Naive thymus-derived CD4-positive, alpha-beta T cell (primary cell): Measurements from ENCODE around the gene SLC22A23. TPM values are rescaled to one million over a fixed set of nuclear protein-coding genes. Genes with fewer than 3 reads are reported as not detected.

ENCODE experiments used
- ATAC-seq: fragments of 150-1000 bp; cut with Tn5 transposase; 2 replicates; pipeline ENCODE4 v1.10.0; 2021; ENCODE audit warnings: mild to moderate bottlenecking, moderate library complexity
- CTCF ChIA-PET: fragments of 350-600 bp; sonication (Branson Sonifier 250); formaldehyde crosslinking; loops from one replicate; lab custom pipeline; 2021; ENCODE audit warnings: antibody characterized with exemption; lab: Charles Lee
- POLR2A ChIA-PET: fragments of 350-600 bp; sonication (Branson Sonifier 250); formaldehyde crosslinking; loops from one replicate; lab custom pipeline; 2021; ENCODE audit warnings: antibody characterized with exemption, inconsistent platforms; lab: Charles Lee
- DNase-seq, 9 donors: peaks; one replicate each; pipeline versions ENCODE4 v3.0.0 to v3.0.0-alpha.2; 2020 to 2022; ENCODE audit warnings: mixed read lengths in 1 of 9
- H3K27ac ChIP-seq: one replicate; pipeline ENCODE4 v1.7.0; 2013; ENCODE audit warnings: mild to moderate bottlenecking, low read depth, low read length, moderate library complexity
- H3K27me3 ChIP-seq, 2 donors: one replicate each; pipeline ENCODE4 v1.7.0; 2013; ENCODE audit warnings: low read length in 2 of 2, mild to moderate bottlenecking in 2 of 2, moderate library complexity in 2 of 2; ENCODE audit not compliant: control insufficient read depth in 2 of 2, insufficient read depth in 2 of 2
- H3K36me3 ChIP-seq, 3 experiments: 1 replicate in 2 of 3; 2 replicates in 1 of 3; pipeline ENCODE4 v1.7.0; 2013; ENCODE audit warnings: low read length in 3 of 3, mild to moderate bottlenecking in 3 of 3, moderate library complexity in 1 of 3; ENCODE audit not compliant: insufficient read depth in 3 of 3, control insufficient read depth in 2 of 3
- H3K4me1 ChIP-seq, 2 donors: one replicate each; pipeline ENCODE4 v1.7.0; 2013; ENCODE audit warnings: low read length in 2 of 2, mild to moderate bottlenecking in 2 of 2, moderate library complexity in 1 of 2; ENCODE audit not compliant: control insufficient read depth in 2 of 2, insufficient read depth in 2 of 2
- H3K4me3 ChIP-seq: 2 replicates; pipeline ENCODE4 v1.7.0; 2013; ENCODE audit warnings: mild to moderate bottlenecking, low read length
- H3K9me3 ChIP-seq, 3 experiments: 1 replicate in 2 of 3; 2 replicates in 1 of 3; pipeline ENCODE4 v1.7.0; 2013; ENCODE audit warnings: low read length in 3 of 3; ENCODE audit not compliant: control insufficient read depth in 2 of 3
- H3K27ac Mint-ChIP-seq, 9 donors: one replicate each; pipeline ENCODE4 v1.8.0; 2020 to 2022; ENCODE audit warnings: mixed read lengths in 9 of 9, mild to moderate bottlenecking in 8 of 9, moderate library complexity in 5 of 9, inconsistent platforms in 2 of 9
- H3K27me3 Mint-ChIP-seq, 5 donors: one replicate each; pipeline ENCODE4 v1.8.0; 2021 to 2022; ENCODE audit warnings: mixed read lengths in 5 of 5, mild to moderate bottlenecking in 1 of 5
- H3K36me3 Mint-ChIP-seq, 5 donors: one replicate each; pipeline ENCODE4 v1.8.0; 2020 to 2022; ENCODE audit warnings: mixed read lengths in 5 of 5, mild to moderate bottlenecking in 3 of 5, inconsistent platforms in 1 of 5
- H3K4me1 Mint-ChIP-seq, 7 donors: one replicate each; pipeline ENCODE4 v1.8.0; 2020 to 2022; ENCODE audit warnings: mixed read lengths in 7 of 7, mild to moderate bottlenecking in 3 of 7, inconsistent platforms in 1 of 7
- H3K4me3 Mint-ChIP-seq, 10 donors: one replicate each; pipeline ENCODE4 v1.8.0; 2020 to 2022; ENCODE audit warnings: mild to moderate bottlenecking in 10 of 10, mixed read lengths in 10 of 10, moderate library complexity in 6 of 10, inconsistent platforms in 2 of 10
- H3K9me3 Mint-ChIP-seq, 11 donors: one replicate each; pipeline ENCODE4 v1.8.0; 2020 to 2022; ENCODE audit warnings: mixed read lengths in 11 of 11, mild to moderate bottlenecking in 4 of 11, inconsistent platforms in 1 of 11, moderate library complexity in 1 of 11
- intact Hi-C, 2 donors: fragments of 100-400 bp; cut with micrococcal nuclease; formaldehyde crosslinking; loops; one replicate each; pipeline ENCODE4 v1.15.1; 2023
- polyA plus RNA-seq, 2 donors: library from polyadenylated mRNA; unstranded; fragments of 300-500 nt; fragmentation: Illumina TruSeq; gene quantifications; one replicate each; pipeline ENCODE4 v1.2.3, GENCODE V29; 2021
- total RNA-seq, 6 experiments: library from RNA in 5 of 6; stranded (reverse) in 5 of 6; gene quantifications; 1 replicate in 5 of 6; 2 replicates in 1 of 6; pipeline ENCODE4 v1.2.3 and lab custom pipeline; 2021 to 2026

SLC22A23 gene
- total and polyA plus RNA-seq, 7 experiments from 2014 or later = 1.1 to 23.8 (median 13.6) TPM

- CTCF ChIA-PET = interaction anchor here (0.8 kb wide), 1 partner anchor 512 kb away, joined by 6 read pairs; no protein-coding TSS in a partner anchor
- Mint-ChIP-seq H3K4me3 (no peak overlapping the region), H3K9me3 (peaks cover 0 to 2% (median 0%) of the 10 kb centered on the region in 11 donors), H3K27me3 (peaks cover 0 to 9% (median 5%) of the 10 kb centered on the region in 5 donors), H3K36me3 (no peaks in the 10 kb centered on the region), H3K27ac (no peak overlapping the region), H3K4me1 (no peaks in the 10 kb centered on the region)
- Histone ChIP-seq H3K27ac (no peak overlapping the region), H3K36me3 (no peaks in the 10 kb centered on the region), H3K9me3 (no peaks in the 10 kb centered on the region), H3K4me3 (no peak overlapping the region), H3K27me3 (no peaks in the 10 kb centered on the region), H3K4me1 (no peaks in the 10 kb centered on the region)
- POLR2A ChIA-PET = no interaction called here
- no peak for DNase-seq
- no peak for ATAC-seq
- intact Hi-C loops = no loop called here
These were observed 43.6 kb upstream of the SLC22A23 start for GRCh38 chr6:3500262-3501014.

GRCh38 chr6:3499603-3500002, 42.8 kb upstream of the SLC22A23 start:
- Histone ChIP-seq H3K9me3 (no peaks in the 10 kb centered on the region), H3K4me1 (no peaks in the 10 kb centered on the region), H3K4me3 (no peak overlapping the region), H3K36me3 (no peaks in the 10 kb centered on the region), H3K27me3 (no peaks in the 10 kb centered on the region), H3K27ac (no peak overlapping the region)
- H3K36me3 Mint-ChIP-seq = no peaks in the 10 kb centered on the region
- ChIA-PET CTCF (no interaction called here), POLR2A (no interaction called here)
- ATAC-seq = no peak
- no peaks in the 10 kb centered on the region for H3K4me1 Mint-ChIP-seq
- intact Hi-C loops = no loop called here
- no peak for DNase-seq
- peaks cover 0 to 9% (median 5%) of the 10 kb centered on the region in 5 donors for H3K27me3 Mint-ChIP-seq
- peaks cover 0 to 2% (median 0%) of the 10 kb centered on the region in 11 donors for H3K9me3 Mint-ChIP-seq
- H3K27ac Mint-ChIP-seq = no peak overlapping the region
- H3K4me3 Mint-ChIP-seq = no peak overlapping the region

GRCh38 chr6:3496395-3496794, 39.5 kb upstream of the SLC22A23 start:
- intact Hi-C loops = no loop called here
- no peak overlapping the region for H3K27ac Mint-ChIP-seq

GRCh38 chr6:3494391-3495100, 37.7 kb upstream of the SLC22A23 start:
- Mint-ChIP-seq H3K4me1 (no peaks in the 10 kb centered on the region), H3K36me3 (no peaks in the 10 kb centered on the region), H3K27ac (no peak overlapping the region), H3K9me3 (peaks cover 0 to 2% (median 0%) of the 10 kb centered on the region in 11 donors), H3K27me3 (peaks cover 10 to 20% (median 14%) of the 10 kb centered on the region in 5 donors), H3K4me3 (no peak overlapping the region)
- no peaks in the 10 kb centered on the region for H3K9me3 ChIP-seq
- ATAC-seq = no peak
- CTCF ChIA-PET = no interaction called here
- DNase-seq = no peak
- POLR2A ChIA-PET = no interaction called here
- no peak overlapping the region for H3K4me3 ChIP-seq
- H3K27ac ChIP-seq = no peak overlapping the region
- no peaks in the 10 kb centered on the region for H3K4me1 ChIP-seq
- intact Hi-C loops = no loop called here
- H3K36me3 ChIP-seq = no peaks in the 10 kb centered on the region
- no peaks in the 10 kb centered on the region for H3K27me3 ChIP-seq

More at GRCh38 chr6:3496395-3496794, 39.5 kb upstream of the SLC22A23 start:
- ATAC-seq = no peak
- Histone ChIP-seq H3K4me1 (no peaks in the 10 kb centered on the region), H3K4me3 (no peak overlapping the region), H3K36me3 (no peaks in the 10 kb centered on the region), H3K27ac (no peak overlapping the region), H3K9me3 (no peaks in the 10 kb centered on the region), H3K27me3 (no peaks in the 10 kb centered on the region)
- ChIA-PET POLR2A (no interaction called here), CTCF (no interaction called here)
- Mint-ChIP-seq H3K4me3 (no peak overlapping the region), H3K9me3 (peaks cover 0 to 2% (median 0%) of the 10 kb centered on the region in 11 donors), H3K27me3 (peaks cover 10 to 15% (median 14%) of the 10 kb centered on the region in 5 donors), H3K4me1 (no peaks in the 10 kb centered on the region), H3K36me3 (no peaks in the 10 kb centered on the region)
- no peak for DNase-seq

- Mint-ChIP-seq H3K36me3 (no peaks in the 10 kb centered on the region), H3K4me1 (peaks cover 0 to 4% (median 0%) of the 10 kb centered on the region in 7 donors), H3K27me3 (peaks cover 11 to 28% (median 22%) of the 10 kb centered on the region in 5 donors), H3K9me3 (peaks cover 0 to 3% (median 0%) of the 10 kb centered on the region in 11 donors), H3K4me3 (no peak overlapping the region), H3K27ac (no peak overlapping the region)
- Histone ChIP-seq H3K27ac (no peak overlapping the region), H3K4me3 (no peak overlapping the region), H3K36me3 (no peaks in the 10 kb centered on the region), H3K9me3 (no peaks in the 10 kb centered on the region), H3K4me1 (no peaks in the 10 kb centered on the region), H3K27me3 (no peaks in the 10 kb centered on the region)
- no peak for ATAC-seq
- POLR2A ChIA-PET = no interaction called here
- intact Hi-C loops = no loop called here
- CTCF ChIA-PET = no interaction called here
- DNase-seq = no peak
These were observed 33.8 kb upstream of the SLC22A23 start for GRCh38 chr6:3490625-3490980.

- ChIA-PET CTCF (no interaction called here), POLR2A (no interaction called here)
- H3K4me1 ChIP-seq = no peaks in the 10 kb centered on the region
- Mint-ChIP-seq H3K4me1 (peaks cover 0 to 4% (median 0%) of the 10 kb centered on the region in 7 donors), H3K27ac (no peak overlapping the region), H3K36me3 (no peaks in the 10 kb centered on the region), H3K4me3 (no peak overlapping the region), H3K9me3 (peaks cover 0 to 3% (median 0%) of the 10 kb centered on the region in 11 donors), H3K27me3 (peaks cover 11 to 28% (median 22%) of the 10 kb centered on the region in 5 donors)
- ATAC-seq (no peak), DNase-seq (no peak)
- H3K36me3 ChIP-seq = no peaks in the 10 kb centered on the region
- H3K27me3 ChIP-seq = no peaks in the 10 kb centered on the region
- no peak overlapping the region for H3K27ac ChIP-seq
- intact Hi-C loops = no loop called here
- H3K9me3 ChIP-seq = no peaks in the 10 kb centered on the region
- no peak overlapping the region for H3K4me3 ChIP-seq
These were observed 33.2 kb upstream of the SLC22A23 start for GRCh38 chr6:3489961-3490624.
